Measurements from ENCODE around the gene SS18.

GRCh38 chr18:25992566-25992965 lies 97.8 kb downstream of the SS18 start:
- TF ChIP-seq CTCF (conservative IDR thresholded peaks at IDR 0.05): no peak
- no peak for TF ChIP-seq EZH2 (IDR thresholded peaks at IDR 0.05; ENCODE audit: low read depth)

Data from PC-9 (cell line).